Pons (tissue), 1 donor: Measurements from ENCODE around the gene ZCCHC2.

Experiments
- DNase-seq: peaks from one replicate; pipeline ENCODE4 v3.0.0-alpha.2; 2016; ENCODE audit warnings: low spot score

ZCCHC2 gene

GRCh38 chr18:62510789-62511188 lies 12.0 kb upstream of the ZCCHC2 start:
- no peak for DNase-seq

DNA sequence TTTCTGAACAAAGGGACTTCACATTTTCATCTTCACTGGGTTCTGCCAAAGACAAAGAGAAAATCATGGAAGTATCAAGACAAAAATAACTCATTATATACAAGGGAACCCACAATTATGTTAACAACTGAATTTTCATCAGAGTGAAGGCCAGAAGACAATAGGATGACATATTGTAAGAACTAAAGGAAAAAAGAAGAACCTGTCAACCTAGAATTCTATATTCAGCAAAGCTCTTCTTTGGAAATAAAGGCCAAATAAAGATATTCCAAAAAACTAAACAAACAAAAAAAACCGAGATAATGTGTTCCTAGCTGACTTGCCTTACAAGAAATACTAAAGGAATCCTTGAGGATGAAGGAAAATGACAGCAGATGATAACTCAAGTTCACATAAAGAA lies 10.3 kb upstream of the ZCCHC2 start:
- DNase-seq, result no peak

DNA sequence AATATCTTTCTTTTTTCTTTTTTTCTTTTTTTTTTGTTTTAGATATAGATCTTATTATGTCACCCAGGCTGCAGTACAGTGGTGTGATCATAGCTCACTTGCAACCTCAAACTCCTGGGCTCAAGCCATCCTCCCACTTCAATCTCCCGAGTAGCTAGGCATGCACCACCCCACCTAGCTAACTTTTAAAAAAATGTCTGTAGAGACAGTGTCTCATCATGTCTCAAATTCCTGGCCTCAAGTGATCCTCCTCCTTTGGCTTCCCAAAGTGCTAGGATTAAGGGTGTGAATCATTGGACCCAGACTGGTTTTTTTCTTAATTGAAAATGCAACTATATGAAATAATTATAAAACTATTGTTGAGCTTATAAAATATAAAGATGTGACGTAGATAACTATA lies 9.8 kb upstream of the ZCCHC2 start:
- DNase-seq, result no peak

DNA sequence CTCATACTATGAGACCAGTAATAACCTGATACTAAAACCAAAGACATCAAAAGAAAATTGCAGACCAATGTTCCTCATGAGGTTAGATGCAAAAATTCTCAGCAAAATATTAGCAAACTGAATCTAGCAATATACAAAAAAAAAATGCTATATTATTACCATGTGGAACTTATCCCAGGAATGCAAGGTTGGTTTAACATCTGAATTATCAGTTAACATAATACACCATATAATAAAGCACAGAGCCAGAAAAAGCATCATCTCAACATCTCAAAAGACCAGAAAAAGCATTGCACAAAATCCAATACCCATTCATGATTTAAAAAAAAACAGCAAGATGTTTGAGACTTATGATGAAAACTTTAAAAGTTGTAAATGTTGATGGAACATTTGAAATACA lies 8.3 kb upstream of the ZCCHC2 start:
- DNase-seq, result no peak

DNA sequence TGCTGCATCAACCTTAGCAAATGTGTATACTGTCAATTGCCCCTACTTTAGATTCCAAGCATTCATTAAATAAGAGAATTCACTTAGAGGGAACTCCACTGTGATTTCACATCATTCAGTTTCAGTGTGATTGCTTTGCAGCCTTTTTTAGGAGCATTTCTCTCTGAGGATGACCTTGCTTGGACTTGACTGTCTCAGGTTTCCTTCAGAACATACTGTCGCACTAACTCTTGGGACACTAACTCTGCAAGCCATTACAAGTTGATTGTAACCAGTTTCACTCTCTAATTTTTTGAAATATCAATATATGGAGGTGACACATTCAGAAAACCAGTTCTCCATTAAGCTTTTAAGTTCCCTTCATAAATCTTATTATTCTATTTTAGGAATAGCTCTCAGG lies 6.6 kb upstream of the ZCCHC2 start:
- DNase-seq, result no peak

GRCh38 chr18:62518460-62519375 lies 4.1 kb upstream of the ZCCHC2 start:
- DNase-seq, result no peak

- no peak for DNase-seq
These were observed 3.1 kb upstream of the ZCCHC2 start for GRCh38 chr18:62519684-62520083.

DNA sequence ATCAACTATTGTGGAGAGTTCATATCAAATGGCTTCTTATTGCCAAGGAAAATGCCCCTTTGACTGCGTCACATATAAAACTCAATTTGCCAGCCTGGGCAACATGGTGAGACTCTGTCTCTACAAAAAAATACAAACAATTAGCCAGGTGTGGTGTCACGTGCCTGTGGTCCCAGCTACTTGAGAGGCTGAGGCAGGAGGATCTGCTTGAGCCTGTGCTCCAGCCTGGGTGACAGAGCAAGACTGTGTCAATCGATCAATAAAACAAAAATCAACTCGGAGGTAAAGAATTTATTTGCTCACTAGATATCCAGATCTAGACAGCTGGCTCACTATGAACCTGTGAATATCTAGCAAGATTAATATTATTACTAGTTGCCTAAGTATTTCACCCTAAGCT lies 1.7 kb upstream of the ZCCHC2 start:
- no peak for DNase-seq

GRCh38 chr18:62521593-62521992 lies 1.2 kb upstream of the ZCCHC2 start:
- DNase-seq, result no peak

DNA sequence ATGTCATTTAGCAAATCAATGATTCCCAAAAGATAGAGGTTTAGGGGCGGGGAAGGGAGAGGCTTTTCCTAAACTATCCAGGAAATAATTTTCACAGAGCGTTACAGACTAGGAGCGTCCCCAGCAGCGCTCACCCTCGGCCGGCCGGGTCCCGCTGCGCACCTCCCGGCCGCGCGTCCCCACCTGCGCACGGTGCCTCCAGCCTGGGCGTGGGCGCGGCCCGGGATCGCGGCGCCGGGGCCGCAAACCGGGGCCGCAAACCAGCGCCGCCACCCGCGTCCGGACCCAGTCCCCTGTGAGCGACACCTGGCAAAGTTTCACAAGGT lies 684 bp upstream of the ZCCHC2 start:
- no peak for DNase-seq

DNA sequence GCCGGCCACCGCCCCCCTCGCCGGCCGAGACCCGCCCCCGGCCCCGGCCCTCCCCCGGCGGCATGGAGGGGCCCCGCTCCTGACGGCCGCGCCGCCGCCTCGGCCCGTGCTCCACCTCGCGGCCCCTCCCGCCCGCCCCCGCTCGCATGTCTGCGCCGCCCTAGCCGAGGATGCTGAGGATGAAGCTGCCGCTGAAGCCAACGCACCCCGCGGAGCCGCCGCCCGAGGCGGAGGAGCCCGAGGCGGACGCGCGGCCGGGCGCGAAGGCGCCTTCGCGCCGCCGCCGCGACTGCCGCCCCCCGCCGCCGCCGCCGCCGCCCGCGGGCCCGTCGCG lies 397 bp downstream of the ZCCHC2 start:
- DNase-seq, result no peak

DNA sequence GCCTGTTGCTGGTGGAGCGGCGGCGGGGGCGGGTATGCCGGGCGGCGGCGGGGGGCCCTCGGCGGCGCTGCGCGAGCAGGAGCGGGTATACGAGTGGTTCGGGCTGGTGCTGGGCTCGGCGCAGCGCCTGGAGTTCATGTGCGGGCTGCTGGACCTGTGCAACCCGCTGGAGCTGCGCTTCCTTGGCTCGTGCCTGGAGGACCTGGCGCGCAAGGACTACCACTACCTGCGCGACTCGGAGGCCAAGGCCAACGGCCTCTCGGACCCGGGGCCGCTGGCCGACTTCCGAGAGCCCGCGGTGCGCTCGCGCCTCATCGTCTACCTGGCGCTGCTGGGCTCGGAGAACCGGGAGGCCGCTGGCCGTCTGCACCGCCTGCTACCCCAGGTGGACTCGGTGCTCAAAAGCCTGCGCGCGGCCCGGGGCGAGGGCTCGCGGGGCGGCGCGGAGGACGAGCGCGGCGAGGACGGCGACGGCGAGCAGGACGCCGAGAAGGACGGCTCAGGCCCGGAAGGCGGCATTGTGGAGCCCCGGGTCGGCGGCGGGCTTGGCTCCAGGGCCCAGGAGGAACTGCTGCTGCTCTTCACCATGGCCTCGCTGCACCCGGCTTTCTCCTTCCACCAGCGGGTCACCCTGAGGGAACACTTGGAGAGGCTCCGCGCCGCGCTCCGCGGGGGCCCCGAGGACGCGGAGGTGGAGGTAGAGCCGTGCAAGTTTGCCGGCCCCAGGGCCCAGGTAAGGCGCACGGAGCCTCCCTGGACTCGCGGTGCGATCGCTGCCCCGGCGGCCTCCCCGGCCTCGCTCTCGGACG lies 1.0 kb downstream of the ZCCHC2 start:
- DNase-seq, result no peak

DNA sequence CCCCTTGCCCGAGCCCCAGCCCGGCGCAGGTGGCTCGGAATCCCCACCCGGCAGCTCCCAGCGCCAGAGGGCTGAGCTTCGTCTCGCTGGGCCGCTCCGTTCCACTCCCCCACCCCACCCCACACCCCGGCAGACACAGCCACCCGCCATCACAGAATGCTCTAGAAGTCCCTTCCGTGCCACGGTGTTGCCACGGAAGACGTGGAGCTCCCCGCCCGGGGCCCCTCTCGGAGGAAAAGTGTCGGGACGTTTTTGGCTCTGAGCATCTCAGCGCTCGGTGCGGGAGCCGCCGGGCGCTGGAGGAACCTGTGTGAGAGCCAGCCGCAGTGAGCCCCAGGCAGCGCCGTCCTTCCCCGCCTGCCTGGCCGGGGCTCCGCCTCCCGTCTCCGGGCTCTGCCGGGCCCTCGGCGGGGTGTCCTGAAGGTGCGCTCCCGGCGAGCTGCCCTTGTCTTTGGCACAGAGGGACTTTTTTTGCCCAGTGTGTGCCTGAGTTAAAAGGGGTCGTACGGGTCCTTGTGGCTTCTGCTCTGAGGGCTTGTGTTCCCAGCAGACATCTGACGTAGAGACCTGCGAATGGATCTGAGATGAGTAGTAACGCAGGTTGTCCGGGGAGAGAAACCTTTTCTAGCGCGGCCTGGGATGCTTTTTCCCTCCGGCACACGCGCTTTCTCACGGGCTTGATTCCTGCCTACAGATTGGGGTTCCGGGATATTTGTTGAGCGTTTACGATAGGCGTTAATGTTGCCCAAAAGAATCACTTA lies 1.8 kb downstream of the ZCCHC2 start:
- peak; percentile 47 for DNase-seq

- DNase-seq, result peak; percentile 42
These were observed 2.8 kb downstream of the ZCCHC2 start for GRCh38 chr18:62525608-62526007.

- peak; percentile 78 for DNase-seq
These were observed 3.5 kb downstream of the ZCCHC2 start for GRCh38 chr18:62526098-62527025.

- DNase-seq, result no peak
These were observed 6.8 kb downstream of the ZCCHC2 start for GRCh38 chr18:62529597-62529996.

DNA sequence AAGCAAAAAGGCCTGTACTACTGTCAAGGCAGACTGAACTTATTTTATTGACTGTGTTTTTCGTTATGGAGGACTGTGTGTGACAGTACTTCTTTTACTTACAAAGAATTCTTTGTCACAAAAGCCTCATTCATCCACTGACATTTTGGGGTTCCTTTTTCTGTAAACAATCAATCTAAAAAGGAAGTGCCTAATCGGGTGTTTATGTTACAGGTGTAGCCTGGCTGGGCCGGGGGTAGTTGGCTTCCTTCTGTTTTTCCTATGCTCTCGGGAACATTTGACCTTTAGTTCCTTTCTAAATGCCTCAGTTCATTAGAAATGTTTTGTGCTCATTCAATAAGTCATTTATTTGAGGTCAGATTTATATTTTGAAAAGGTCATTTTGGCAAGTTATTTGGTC lies 8.3 kb downstream of the ZCCHC2 start:
- peak; percentile 57 for DNase-seq

GRCh38 chr18:62531931-62532330 lies 9.1 kb downstream of the ZCCHC2 start:
- DNase-seq, result no peak

- DNase-seq, result no peak
These were observed 13.2 kb downstream of the ZCCHC2 start for GRCh38 chr18:62536005-62536404.

GRCh38 chr18:62537042-62537894 lies 14.4 kb downstream of the ZCCHC2 start:
- DNase-seq, result no peak

- no peak for DNase-seq
These were observed 15.1 kb downstream of the ZCCHC2 start for GRCh38 chr18:62537946-62538345.
